Astrocyte (in vitro differentiated cells and primary cell): ENCODE results near the gene COG1. TPM values are rescaled to one million over a fixed set of nuclear protein-coding genes. Genes with fewer than 3 reads are reported as not detected.

Source experiments
- DNase-seq: peaks from one replicate; pipeline ENCODE4 v3.0.0-alpha.2; 2010; ENCODE audit warnings: low read depth
- FAIRE-seq: peaks from 2 replicates; lab custom pipeline; 2011; peaks lifted over from hg19 to GRCh38; lab: Jason Lieb, UNC
- H2AFZ ChIP-seq: 2 replicates; pipeline ENCODE4 v1.6.0; 2012; ENCODE audit warnings: low read depth, low read length, inconsistent platforms
- H3K27ac ChIP-seq: 2 replicates; pipeline ENCODE4 v1.5.1; 2011; ENCODE audit warnings: low read depth, low read length, inconsistent platforms
- H3K27me3 ChIP-seq: 2 replicates; pipeline ENCODE4 v1.6.0; 2011; ENCODE audit warnings: low read length, inconsistent platforms; ENCODE audit not compliant: insufficient read depth
- H3K36me3 ChIP-seq: 2 replicates; pipeline ENCODE4 v1.5.1; 2011; ENCODE audit warnings: low read length, inconsistent platforms; ENCODE audit not compliant: insufficient read depth
- H3K4me1 ChIP-seq: 2 replicates; pipeline ENCODE4 v1.5.1; 2011; ENCODE audit warnings: low read length, inconsistent platforms; ENCODE audit not compliant: insufficient read depth
- H3K4me2 ChIP-seq: 2 replicates; pipeline ENCODE4 v1.6.0; 2012; ENCODE audit warnings: low read length, inconsistent platforms
- H3K4me3 ChIP-seq: 2 replicates; pipeline ENCODE4 v1.5.1; 2011; ENCODE audit warnings: low read depth, mild to moderate bottlenecking, low read length, inconsistent platforms; ENCODE audit not compliant: insufficient read depth
- H3K79me2 ChIP-seq: 2 replicates; pipeline ENCODE4 v1.6.0; 2012; ENCODE audit warnings: mild to moderate bottlenecking, low read length, inconsistent platforms; ENCODE audit not compliant: insufficient read depth
- H3K9ac ChIP-seq: 2 replicates; pipeline ENCODE4 v1.6.0; 2012; ENCODE audit warnings: mild to moderate bottlenecking, low read length, inconsistent platforms
- H3K9me3 ChIP-seq: 2 replicates; pipeline ENCODE4 v1.5.1; 2012; ENCODE audit warnings: low read depth, mild to moderate bottlenecking, low read length, inconsistent platforms; ENCODE audit not compliant: insufficient read depth
- H4K20me1 ChIP-seq: 2 replicates; pipeline ENCODE4 v1.6.0; 2012; ENCODE audit warnings: low read length, inconsistent platforms; ENCODE audit not compliant: insufficient read depth
- H3K27ac Mint-ChIP-seq: one replicate; pipeline ENCODE4 v1.8.0; 2021; ENCODE audit warnings: mild to moderate bottlenecking, mixed read lengths; ENCODE audit not compliant: unreplicated experiment
- H3K27me3 Mint-ChIP-seq: one replicate; pipeline ENCODE4 v1.8.0; 2021; ENCODE audit warnings: low read depth, mixed read lengths; ENCODE audit not compliant: unreplicated experiment
- H3K36me3 Mint-ChIP-seq: one replicate; pipeline ENCODE4 v1.8.0; 2021; ENCODE audit warnings: low read depth, mixed read lengths; ENCODE audit not compliant: unreplicated experiment
- H3K4me1 Mint-ChIP-seq: one replicate; pipeline ENCODE4 v1.8.0; 2021; ENCODE audit warnings: low read depth, mixed read lengths; ENCODE audit not compliant: unreplicated experiment
- H3K4me3 Mint-ChIP-seq: one replicate; pipeline ENCODE4 v1.8.0; 2021; ENCODE audit warnings: mild to moderate bottlenecking, moderate library complexity, mixed read lengths; ENCODE audit not compliant: unreplicated experiment
- H3K9me3 Mint-ChIP-seq: one replicate; pipeline ENCODE4 v1.8.0; 2021; ENCODE audit warnings: mild to moderate bottlenecking, mixed read lengths; ENCODE audit not compliant: unreplicated experiment
- EZH2 ChIP-seq: IDR thresholded peaks from 2 replicates; pipeline ENCODE4 v1.6.1; 2012; ENCODE audit warnings: mild to moderate bottlenecking, low read length, inconsistent platforms; ENCODE audit not compliant: insufficient read depth
- total RNA-seq: library from RNA; stranded (reverse); gene quantifications from 2 replicates; pipeline ENCODE4 v1.2.1, GENCODE V29; 2021
- TF ChIP-seq, protein P1 (sequence below): IDR thresholded peaks from 2 replicates; pipeline ENCODE4 v1.5.1; 2011; ENCODE audit warnings: low read depth, mild to moderate bottlenecking, inconsistent platforms, low read length, moderate library complexity; ENCODE audit not compliant: insufficient read depth

The COG1 gene
- total RNA-seq, 1 donor from 2014 or later: 34.4 TPM

DNA sequence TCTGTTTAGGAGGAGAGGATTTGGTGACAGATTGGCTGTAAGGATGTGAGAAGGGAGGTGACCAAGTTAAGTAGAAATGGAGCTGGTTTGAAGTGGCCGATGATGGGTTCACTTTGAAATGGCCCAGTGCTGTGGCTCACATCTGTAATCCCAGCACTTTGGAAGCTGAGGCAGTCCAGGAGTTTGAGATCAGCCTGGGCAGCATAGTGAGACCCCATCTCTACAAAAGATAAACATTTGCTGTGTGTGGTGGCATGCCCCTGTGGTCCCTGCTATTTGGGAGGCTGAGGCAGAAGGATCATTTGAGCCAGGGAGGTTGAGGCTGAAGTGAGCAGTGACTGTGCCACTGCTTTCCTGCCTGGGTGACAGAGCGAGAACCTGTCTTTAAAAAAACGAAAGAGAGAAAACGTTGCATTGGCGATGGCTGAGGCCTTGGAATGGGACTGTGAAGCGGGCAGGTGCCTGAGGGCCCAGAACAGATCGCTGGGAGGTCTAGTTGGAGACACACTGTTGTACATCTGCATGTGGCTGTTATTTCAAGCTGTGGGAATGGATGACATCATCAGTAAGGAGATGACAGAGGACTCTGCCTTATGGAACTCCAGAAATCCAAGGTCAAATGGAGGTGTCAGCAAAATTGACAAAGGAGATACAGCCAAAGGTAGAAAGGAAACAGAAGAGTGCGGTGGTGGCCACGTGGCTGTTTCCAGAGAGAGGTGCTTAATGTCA lies 5.5 kb downstream of the COG1 start:
- no peak overlapping the region for H3K4me2 ChIP-seq
- peaks cover 74% of the 10 kb centered on the region for H4K20me1 ChIP-seq
- H3K9me3 ChIP-seq: no peaks in the 10 kb centered on the region
- FAIRE-seq (no peak), DNase-seq (no peak)
- H3K27ac ChIP-seq: no peak overlapping the region
- H3K27me3 ChIP-seq: no peaks in the 10 kb centered on the region
- H3K4me3 Mint-ChIP-seq: no peak overlapping the region
- H3K4me3 ChIP-seq: no peak overlapping the region
- no peaks in the 10 kb centered on the region for H3K9me3 Mint-ChIP-seq
- no peaks in the 10 kb centered on the region for H3K27me3 Mint-ChIP-seq
- no peak overlapping the region for H2AFZ ChIP-seq
- peaks cover 10% of the 10 kb centered on the region for H3K4me1 Mint-ChIP-seq
- H3K9ac ChIP-seq: no peak overlapping the region
- peaks cover 12% of the 10 kb centered on the region for H3K4me1 ChIP-seq
- TF ChIP-seq, protein P1, sequence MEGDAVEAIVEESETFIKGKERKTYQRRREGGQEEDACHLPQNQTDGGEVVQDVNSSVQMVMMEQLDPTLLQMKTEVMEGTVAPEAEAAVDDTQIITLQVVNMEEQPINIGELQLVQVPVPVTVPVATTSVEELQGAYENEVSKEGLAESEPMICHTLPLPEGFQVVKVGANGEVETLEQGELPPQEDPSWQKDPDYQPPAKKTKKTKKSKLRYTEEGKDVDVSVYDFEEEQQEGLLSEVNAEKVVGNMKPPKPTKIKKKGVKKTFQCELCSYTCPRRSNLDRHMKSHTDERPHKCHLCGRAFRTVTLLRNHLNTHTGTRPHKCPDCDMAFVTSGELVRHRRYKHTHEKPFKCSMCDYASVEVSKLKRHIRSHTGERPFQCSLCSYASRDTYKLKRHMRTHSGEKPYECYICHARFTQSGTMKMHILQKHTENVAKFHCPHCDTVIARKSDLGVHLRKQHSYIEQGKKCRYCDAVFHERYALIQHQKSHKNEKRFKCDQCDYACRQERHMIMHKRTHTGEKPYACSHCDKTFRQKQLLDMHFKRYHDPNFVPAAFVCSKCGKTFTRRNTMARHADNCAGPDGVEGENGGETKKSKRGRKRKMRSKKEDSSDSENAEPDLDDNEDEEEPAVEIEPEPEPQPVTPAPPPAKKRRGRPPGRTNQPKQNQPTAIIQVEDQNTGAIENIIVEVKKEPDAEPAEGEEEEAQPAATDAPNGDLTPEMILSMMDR: no peak
- no peak for TF ChIP-seq EZH2
- H3K79me2 ChIP-seq: peaks cover 57% of the 10 kb centered on the region
- peaks cover 52% of the 10 kb centered on the region for H3K36me3 Mint-ChIP-seq
- H3K36me3 ChIP-seq: peaks cover 56% of the 10 kb centered on the region
- H3K27ac Mint-ChIP-seq: no peak overlapping the region

DNA sequence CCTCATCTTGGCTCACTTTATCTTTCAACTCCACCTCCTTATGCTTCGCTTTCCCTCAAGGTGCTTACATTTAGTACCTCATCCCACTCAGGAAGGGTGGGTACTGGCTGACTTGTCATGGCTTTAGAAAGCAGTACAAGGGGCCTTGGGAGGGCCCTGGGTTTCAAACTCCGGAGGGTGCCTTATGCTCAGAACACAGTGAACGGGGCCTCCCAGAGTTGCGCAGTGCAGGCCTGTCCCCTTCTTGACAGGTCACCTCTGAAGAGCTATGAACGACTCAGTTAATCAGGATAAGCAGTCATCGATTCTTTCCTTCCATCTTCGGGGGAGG lies 6.0 kb downstream of the COG1 start:
- H2AFZ ChIP-seq: no peak overlapping the region
- DNase-seq: no peak
- peaks cover 52% of the 10 kb centered on the region for H3K79me2 ChIP-seq
- no peaks in the 10 kb centered on the region for H3K9me3 ChIP-seq
- H3K27me3 ChIP-seq: no peaks in the 10 kb centered on the region
- Mint-ChIP-seq H3K4me1 (peaks cover 7% of the 10 kb centered on the region), H3K36me3 (peaks cover 53% of the 10 kb centered on the region), H3K4me3 (no peak overlapping the region), H3K9me3 (no peaks in the 10 kb centered on the region), H3K27ac (no peak overlapping the region), H3K27me3 (no peaks in the 10 kb centered on the region)
- H3K9ac ChIP-seq: no peak overlapping the region
- no peak overlapping the region for H3K4me3 ChIP-seq
- FAIRE-seq: no peak
- H3K4me2 ChIP-seq: no peak overlapping the region
- no peak overlapping the region for H3K27ac ChIP-seq
- TF ChIP-seq, protein P1: no peak
- TF ChIP-seq EZH2: no peak
- peaks cover 9% of the 10 kb centered on the region for H3K4me1 ChIP-seq
- H3K36me3 ChIP-seq: peaks cover 61% of the 10 kb centered on the region
- H4K20me1 ChIP-seq: peaks cover 76% of the 10 kb centered on the region

- Histone ChIP-seq H3K9ac (no peak overlapping the region), H4K20me1 (peaks cover 79% of the 10 kb centered on the region), H3K4me3 (no peak overlapping the region), H3K4me2 (no peak overlapping the region), H3K36me3 (peaks cover 66% of the 10 kb centered on the region), H3K79me2 (peaks cover 46% of the 10 kb centered on the region), H3K27me3 (no peaks in the 10 kb centered on the region), H3K27ac (no peak overlapping the region), H3K9me3 (no peaks in the 10 kb centered on the region), H2AFZ (no peak overlapping the region), H3K4me1 (peaks cover 4% of the 10 kb centered on the region)
- H3K27me3 Mint-ChIP-seq: no peaks in the 10 kb centered on the region
- FAIRE-seq (no peak), DNase-seq (no peak)
- H3K36me3 Mint-ChIP-seq: peaks cover 55% of the 10 kb centered on the region
- H3K27ac Mint-ChIP-seq: no peak overlapping the region
- TF ChIP-seq EZH2: no peak
- TF ChIP-seq, protein P1: no peak
- H3K9me3 Mint-ChIP-seq: no peaks in the 10 kb centered on the region
- no peak overlapping the region for H3K4me3 Mint-ChIP-seq
- H3K4me1 Mint-ChIP-seq: peaks cover 4% of the 10 kb centered on the region
Measured at GRCh38 chr17:73199751-73200317, 7.0 kb downstream of the COG1 start.
